RCC 7860 (cell line): ENCODE results near the gene GPR3.
A peak's percentile ranks its signal among the peaks of the same experiment; 100 is the strongest.

Experiments
- DNase-seq: peaks from one replicate; pipeline ENCODE4 v3.0.0-alpha.2; 2015; ENCODE audit warnings: low spot score
- FAIRE-seq: peaks from 2 replicates; lab custom pipeline; 2012; peaks lifted over from hg19 to GRCh38; lab: Jason Lieb, UNC

The GPR3 gene

DNA sequence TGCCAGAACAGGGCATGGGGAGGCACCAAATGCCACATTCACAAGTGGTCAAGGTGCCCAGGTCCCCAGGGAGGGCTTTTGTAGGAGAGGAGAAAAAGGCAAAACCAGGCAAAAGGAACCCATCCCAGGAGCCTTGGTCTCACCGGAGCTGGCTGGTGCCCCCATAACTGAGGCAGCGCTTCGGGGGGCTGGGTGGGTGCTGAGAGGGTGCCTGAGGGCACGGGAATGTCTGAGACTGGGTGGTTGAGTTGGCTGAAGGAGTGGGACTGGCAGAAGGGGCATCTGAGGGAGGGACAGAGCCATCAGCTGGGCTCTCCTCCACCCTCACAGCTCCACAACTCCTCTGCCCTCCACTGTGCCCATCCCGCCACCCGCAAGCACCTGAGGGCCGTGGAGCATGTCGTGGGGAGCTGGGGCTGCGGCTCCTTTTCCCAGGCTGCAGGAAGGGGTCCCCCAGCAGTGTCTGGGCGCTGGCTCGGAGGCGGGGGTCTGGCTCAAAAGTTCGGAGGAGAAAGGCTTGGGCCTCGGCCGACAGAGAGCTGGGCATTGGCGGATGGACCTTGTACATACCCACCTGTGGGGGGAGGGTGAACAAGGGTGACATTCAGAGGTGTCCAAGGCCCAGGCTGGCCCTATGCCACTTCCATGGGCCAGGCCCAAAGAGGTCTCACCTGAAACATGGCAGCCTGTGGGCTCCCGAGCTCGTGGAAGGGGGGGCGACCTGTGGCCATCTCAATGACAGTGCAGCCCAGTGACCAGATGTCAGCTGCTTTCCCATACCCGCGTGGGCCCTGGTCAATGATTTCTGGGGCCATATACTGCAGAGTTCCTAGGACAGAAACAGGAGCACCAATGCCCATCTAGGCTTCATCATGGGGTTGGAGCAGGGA lies 34.1 kb upstream of the GPR3 start:
- DNase-seq (no peak), FAIRE-seq (no peak)

DNA sequence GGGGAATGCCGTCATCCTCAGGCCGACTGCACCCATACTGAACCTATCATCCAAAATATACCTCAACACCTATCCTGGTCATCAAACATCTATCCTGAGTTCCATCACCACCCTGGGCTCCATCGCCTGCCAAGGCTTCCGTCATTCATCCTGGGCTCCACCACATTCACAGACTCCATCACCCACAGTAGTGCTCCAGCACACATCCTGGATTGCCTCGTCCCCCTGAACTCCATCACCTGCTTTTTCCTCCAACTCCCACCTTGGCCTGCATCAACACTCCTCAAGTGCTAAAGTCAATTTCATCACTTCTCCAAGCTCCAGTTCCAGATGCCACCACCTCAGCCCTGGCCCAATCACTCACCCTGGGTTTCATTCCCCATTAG lies 33.5 kb upstream of the GPR3 start:
- no peak for DNase-seq

DNA sequence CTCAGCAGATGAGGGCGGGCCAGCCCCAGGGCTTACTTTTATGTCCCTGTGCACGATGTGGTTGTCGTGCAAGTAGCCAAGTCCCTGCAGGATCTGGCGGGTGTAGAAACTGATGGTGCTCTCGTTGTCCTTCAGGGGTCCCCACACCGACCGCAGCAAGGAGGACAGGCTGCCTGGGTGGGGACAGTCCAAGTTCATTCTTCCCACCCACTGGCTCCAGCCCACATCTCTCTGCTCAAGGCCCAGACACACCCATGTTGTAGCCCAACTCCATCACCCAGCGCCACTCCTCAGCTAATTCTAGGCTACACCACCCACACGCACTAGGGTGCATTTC lies 32.6 kb upstream of the GPR3 start:
- no peak for FAIRE-seq
- DNase-seq, result no peak

More for the DNA sequence above, 33.5 kb upstream of the GPR3 start:
- no peak for FAIRE-seq

DNA sequence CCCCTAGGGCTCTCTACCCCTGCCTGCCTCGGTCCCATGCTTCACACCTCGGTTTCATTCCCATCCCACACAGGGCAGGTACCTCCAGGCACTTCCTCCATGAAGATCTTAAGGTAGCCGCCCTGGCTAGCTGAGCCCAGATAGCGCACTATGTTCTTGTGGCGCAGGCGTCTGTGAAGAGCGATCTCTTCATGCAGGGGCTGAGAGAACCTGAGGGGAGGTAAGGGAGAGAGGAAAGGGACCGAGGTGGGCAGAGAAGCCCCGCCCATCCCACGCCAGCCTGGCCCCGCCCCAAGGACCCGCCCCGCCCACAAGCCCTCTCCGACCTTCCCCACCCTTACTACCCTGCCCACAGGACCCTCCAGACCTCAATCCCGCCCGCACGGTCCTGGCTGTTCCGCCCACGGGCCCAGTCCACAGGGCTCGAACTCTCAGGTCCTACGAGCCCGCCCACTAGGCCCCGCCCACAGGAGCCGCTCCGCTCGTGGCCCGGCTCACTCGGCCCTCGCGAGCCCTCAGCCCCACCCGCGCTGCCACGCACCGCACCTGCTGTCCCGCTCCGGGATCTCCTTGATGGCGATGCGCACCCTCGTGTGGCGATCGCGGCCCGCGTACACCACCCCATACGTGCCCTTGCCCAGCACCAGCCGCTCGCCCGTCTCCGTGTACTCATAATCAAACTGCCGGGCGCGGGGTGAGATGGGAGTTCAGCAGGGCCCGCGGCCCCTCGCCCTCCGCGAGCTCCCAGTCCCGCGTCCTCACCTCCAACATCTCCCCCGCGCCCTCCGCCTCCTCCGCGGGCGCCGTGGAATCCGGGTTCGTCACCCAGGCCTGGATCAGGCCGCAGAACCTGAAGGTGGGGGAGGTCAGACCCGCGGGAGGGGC lies 32.0 kb upstream of the GPR3 start:
- no peak for DNase-seq
- FAIRE-seq, result no peak

DNA sequence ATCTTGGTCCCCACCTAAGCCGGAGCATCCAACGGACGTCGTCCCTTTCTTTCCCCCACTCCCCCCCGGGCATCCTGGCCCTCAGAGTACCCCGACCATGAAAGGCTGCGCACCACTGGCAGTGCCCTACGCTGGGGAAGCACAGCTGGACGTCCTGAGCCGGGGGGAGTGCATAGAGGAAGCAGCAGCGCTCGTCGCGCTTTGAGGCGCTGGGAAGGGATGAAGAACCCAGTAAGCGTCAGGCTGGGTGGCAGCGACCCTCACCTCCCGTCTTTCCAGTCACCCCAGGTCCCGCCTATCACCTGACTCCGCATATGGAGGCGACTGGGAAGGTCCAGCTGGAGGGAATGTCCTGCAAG lies 31.4 kb upstream of the GPR3 start:
- no peak for FAIRE-seq
- no peak for DNase-seq

- DNase-seq (no peak), FAIRE-seq (no peak)
Measured at GRCh38 chr1:27361553-27361952, 30.9 kb upstream of the GPR3 start.

- no peak for FAIRE-seq
Measured at GRCh38 chr1:27363766-27364695, 28.4 kb upstream of the GPR3 start.

GRCh38 chr1:27364696-27365371 lies 27.6 kb upstream of the GPR3 start:
- FAIRE-seq, result no peak
- no peak for DNase-seq

More at GRCh38 chr1:27363766-27364695, 28.4 kb upstream of the GPR3 start:
- no peak for DNase-seq

DNA sequence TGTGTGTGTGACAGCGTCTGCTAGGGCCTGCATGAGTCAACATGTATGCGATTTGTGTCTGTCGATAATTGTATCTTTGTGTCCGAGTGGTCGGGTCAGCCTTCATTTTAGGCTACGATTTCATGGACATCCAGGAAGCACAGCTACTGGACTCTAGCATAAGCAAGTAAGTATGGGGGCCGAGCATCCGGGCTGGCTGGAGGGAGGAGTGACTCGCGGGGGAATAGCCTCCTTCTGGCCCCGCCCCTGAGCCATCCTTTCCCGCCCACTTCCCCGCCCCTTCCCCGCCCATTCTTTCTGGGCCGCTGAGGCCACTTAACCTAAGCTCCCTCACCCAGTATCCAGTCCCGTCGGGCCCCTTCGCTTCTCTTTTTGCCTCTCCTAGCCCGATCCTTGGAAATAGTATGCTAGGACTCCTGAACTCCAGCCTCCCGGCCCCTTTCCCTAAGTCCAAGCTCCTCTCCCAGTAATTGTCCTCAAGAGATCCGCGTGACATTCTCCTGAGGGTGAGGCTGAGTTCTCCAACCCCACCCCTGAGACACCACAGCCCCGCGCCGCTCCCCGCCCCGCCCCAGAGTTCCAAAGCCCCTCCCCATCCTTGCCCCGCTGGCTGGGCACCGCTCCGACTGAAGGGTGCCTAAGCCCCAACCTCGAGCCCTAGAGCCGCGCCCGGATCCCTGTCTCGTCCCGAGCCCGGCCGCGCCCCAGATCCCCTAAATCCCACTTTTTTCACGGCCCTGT lies 26.9 kb upstream of the GPR3 start:
- DNase-seq (peak; percentile 71), FAIRE-seq (peak; percentile 36)

DNA sequence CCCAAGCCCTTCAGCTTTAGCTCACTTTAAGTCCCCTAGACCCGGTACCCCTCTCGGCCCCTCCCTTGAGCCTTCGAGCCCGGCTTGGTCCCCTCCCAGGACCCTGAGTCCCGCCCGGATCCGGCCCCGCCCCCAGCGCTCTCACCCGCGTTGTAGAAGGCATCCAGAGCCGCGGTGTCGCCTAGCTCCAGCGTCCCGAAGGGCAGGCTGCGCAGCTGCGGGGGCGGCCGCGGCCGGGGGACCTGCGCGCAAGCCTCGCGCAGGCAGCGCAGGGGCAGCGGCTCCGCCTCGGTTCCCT lies 26.4 kb upstream of the GPR3 start:
- DNase-seq (peak; percentile 63), FAIRE-seq (no peak)

DNA sequence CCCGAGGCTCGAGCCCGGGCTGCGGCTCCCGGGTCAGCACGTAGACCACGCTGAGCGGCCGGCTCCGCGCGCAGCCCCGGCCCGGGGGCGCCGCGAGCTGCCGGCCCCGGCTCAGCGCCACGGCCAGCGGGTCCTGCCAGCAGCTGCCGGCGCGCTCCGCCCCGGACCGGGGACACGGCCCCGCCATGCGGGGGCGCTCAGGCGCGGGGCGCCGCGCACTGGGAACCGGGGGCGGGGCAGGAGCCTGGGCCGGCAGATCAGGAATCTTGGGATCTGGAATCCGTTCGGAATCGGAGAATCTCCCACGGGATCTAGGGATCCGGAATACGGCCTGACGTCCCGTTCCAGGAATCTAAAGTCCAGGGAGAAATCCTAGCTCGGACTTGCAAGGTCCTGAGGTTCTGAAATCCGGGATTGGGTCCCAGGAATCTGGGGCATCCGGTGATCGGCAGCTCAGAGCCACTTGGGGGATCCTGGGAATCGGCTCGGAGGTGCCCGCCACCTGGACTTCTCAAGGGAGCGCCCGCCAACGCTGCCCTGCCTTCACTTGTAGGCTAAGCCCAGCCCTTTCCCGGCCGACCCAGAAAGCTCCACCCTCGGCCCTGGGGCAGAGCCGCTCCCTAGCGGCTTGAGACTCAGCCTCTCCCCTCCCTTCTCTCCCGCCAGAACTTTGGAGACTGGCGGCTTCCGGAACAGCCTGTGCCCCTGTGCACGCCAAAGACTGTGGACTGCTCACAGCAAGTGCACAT lies 25.8 kb upstream of the GPR3 start, which contains the start of gene MAP3K6:
Gene MAP3K6, minus strand, starts transcription at position 551 of the 749 bp plus-strand sequence. Its CDS starts 364 bp downstream, at position 187.
- DNase-seq (peak; percentile 65), FAIRE-seq (no peak)

DNA sequence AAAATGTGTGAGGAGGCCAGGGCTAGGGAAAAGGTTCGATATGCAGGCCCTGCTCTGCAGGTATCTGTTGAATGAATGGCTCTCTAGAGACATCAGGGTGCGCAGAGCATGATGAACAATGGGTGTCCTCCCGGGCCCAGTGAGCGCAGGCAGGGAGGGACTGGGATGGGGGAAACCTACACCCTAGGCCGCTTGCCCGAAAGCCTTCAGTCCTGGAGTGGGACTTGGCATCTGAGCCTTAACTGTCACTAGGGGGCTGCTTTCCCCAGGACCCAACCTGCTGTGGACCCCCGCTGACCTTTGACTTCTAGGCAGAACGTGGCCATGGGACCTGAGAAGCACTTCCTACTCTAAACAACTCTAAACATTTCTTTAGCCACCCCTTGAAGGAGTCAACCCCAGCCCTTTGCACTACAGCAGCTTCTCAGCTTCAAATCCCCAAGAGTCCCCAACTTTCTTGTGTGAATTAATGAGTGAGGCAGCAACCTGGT lies 25.2 kb upstream of the GPR3 start:
- FAIRE-seq, result no peak
- no peak for DNase-seq

- no peak for FAIRE-seq
- DNase-seq, result no peak
Measured at GRCh38 chr1:27368869-27369582, 23.4 kb upstream of the GPR3 start.

GRCh38 chr1:27372022-27372807 lies 20.2 kb upstream of the GPR3 start:
- peak; percentile 82 for DNase-seq
- FAIRE-seq, result peak; percentile 72

DNA sequence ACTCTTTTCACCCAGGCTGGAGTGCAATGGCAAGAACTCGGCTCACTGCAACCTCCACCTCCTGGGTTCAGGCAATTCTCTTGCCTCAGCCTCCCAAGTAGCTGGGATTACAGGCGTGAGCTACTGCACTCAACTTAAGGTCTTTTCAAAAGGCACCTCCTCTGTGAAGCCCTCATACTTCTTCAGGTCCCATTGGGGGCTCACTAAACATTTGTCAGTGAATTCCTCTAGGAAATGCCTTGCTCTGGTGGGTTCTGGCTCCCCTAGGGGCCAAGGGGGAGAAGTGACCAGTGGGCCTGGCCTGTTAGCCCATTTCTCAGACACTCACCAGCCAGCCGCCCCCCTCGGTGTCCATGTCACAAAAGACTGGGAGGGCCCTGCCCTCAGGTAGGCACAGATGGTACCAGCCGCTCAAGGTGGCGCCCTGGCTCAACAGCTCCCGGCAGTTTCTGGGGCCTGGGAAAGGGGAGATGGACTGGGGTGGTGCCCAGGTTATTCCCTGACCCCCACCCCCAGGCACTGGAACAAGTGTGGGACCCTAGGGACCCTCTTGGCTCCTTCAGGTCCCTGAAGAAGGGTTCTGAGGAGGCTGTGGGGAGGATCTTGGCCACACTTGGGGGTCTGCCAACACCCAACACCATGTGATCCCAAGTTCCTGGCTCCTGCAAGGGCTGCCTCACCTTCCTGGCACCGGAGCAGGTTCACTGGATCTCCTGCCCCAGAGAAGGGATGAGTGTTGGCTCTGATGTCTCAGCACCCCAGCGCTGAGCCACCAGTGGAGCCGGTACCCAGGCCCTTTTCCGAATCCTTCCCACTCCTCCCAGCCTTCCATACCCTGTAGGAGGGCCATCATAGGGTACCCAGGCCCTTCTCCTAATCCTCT lies 19.4 kb upstream of the GPR3 start:
- DNase-seq (peak; percentile 31), FAIRE-seq (no peak)

GRCh38 chr1:27374362-27375086 lies 17.9 kb upstream of the GPR3 start, which contains the start of gene FCN3:
Gene FCN3, minus strand, starts transcription at chr1:27374824. Its CDS starts 6 bp downstream, at chr1:27374818.
- FAIRE-seq, result no peak
- no peak for DNase-seq
